DND-41 (cell line): ENCODE results near the gene SLC12A6.

Source experiments
- CTCF ChIP-seq: IDR thresholded peaks from 2 replicates; pipeline ENCODE4 v1.5.1; 2012; ENCODE audit warnings: borderline replicate concordance, low read length, moderate library complexity, mild to moderate bottlenecking; ENCODE audit not compliant: poor library complexity, severe bottlenecking; ENCODE audit errors: extremely low read depth
- EZH2 ChIP-seq: IDR thresholded peaks from 3 replicates; pipeline ENCODE4 v1.6.1; 2012; ENCODE audit warnings: borderline replicate concordance, low read depth, mild to moderate bottlenecking, moderate library complexity, low read length, inconsistent platforms; ENCODE audit not compliant: severe bottlenecking

- TF ChIP-seq CTCF (no peak), EZH2 (no peak)
Measured at GRCh38 chr15:34353627-34354026, 16.0 kb upstream of the SLC12A6 start.
